HepG2 (cell line): ENCODE data around the gene IZUMO4. TPM values are rescaled to one million over a fixed set of nuclear protein-coding genes. Genes with fewer than 3 reads are reported as not detected.

Experiments used
- ATF1 ChIP-seq: IDR thresholded peaks from 2 replicates; pipeline ENCODE4 v1.6.1; 2016; ENCODE audit warnings: mild to moderate bottlenecking, control low read depth
- BRD4 ChIP-seq: sonication (generic); formaldehyde crosslinking; IDR thresholded peaks from 2 replicates; pipeline ENCODE4 v1.4.0; 2020; ENCODE audit warnings: missing genetic modification reagents
- HOXA5 ChIP-seq: sonication (generic); formaldehyde crosslinking; IDR thresholded peaks from 2 replicates; pipeline ENCODE4 v1.4.0; 2020; ENCODE audit warnings: missing genetic modification reagents
- NCOA2 ChIP-seq: sonication (generic); formaldehyde crosslinking; IDR thresholded peaks from 2 replicates; pipeline ENCODE4 v1.8.0; 2022; ENCODE audit warnings: inconsistent platforms
- NCOR1 ChIP-seq: fragments of 200-600 bp; sonication (generic); IDR thresholded peaks from 2 replicates; pipeline ENCODE4 v1.7.0; 2017; ENCODE audit warnings: antibody characterized with exemption, low read length, borderline replicate concordance
- RARG ChIP-seq: sonication (generic); formaldehyde crosslinking; IDR thresholded peaks from 2 replicates; pipeline ENCODE4 v1.4.0; 2020; ENCODE audit warnings: low read depth, mild to moderate bottlenecking, missing genetic modification reagents
- RBM39 ChIP-seq: fragments of 200-400 bp; formaldehyde crosslinking; IDR thresholded peaks from one replicate; pipeline ENCODE4 v1.6.1; 2018; ENCODE audit warnings: antibody characterized with exemption, mild to moderate bottlenecking, low read depth, low read length; ENCODE audit not compliant: poor library complexity, severe bottlenecking
- SETDB1 ChIP-seq: sonication (generic); formaldehyde crosslinking; IDR thresholded peaks from 2 replicates; pipeline ENCODE4 v1.5.1; 2020; ENCODE audit warnings: missing genetic modification reagents, mild to moderate bottlenecking, borderline replicate concordance
- SRSF9 ChIP-seq: fragments of 200-400 bp; formaldehyde crosslinking; IDR thresholded peaks from 2 replicates; pipeline ENCODE4 v1.6.1; 2018; ENCODE audit warnings: borderline replicate concordance, mild to moderate bottlenecking, low read depth, low read length; ENCODE audit not compliant: insufficient read depth, poor library complexity, severe bottlenecking
- TMF1 ChIP-seq: sonication (generic); formaldehyde crosslinking; IDR thresholded peaks from 2 replicates; pipeline ENCODE4 v1.8.1; 2022; ENCODE audit warnings: low read depth, missing genetic modification reagents
- ZMYM2 ChIP-seq: sonication (generic); formaldehyde crosslinking; IDR thresholded peaks from 2 replicates; pipeline ENCODE4 v1.8.0; 2022; ENCODE audit warnings: mild to moderate bottlenecking, missing genetic modification reagents
- ZNF367 ChIP-seq: sonication (generic); formaldehyde crosslinking; IDR thresholded peaks from 2 replicates; pipeline ENCODE4 v1.4.0; 2020; ENCODE audit warnings: missing genetic modification reagents, borderline replicate concordance
- ZNF431 ChIP-seq: sonication (generic); formaldehyde crosslinking; IDR thresholded peaks from 2 replicates; pipeline ENCODE4 v1.9.0; 2022; ENCODE audit warnings: missing genetic modification reagents, low read depth, mild to moderate bottlenecking, borderline replicate concordance
- ZNF484 ChIP-seq: sonication (generic); formaldehyde crosslinking; IDR thresholded peaks from 2 replicates; pipeline ENCODE4 v1.5.1; 2020; ENCODE audit warnings: mild to moderate bottlenecking, low read depth, missing genetic modification reagents, borderline replicate concordance
- ZNF556 ChIP-seq: sonication (generic); formaldehyde crosslinking; IDR thresholded peaks from 2 replicates; pipeline ENCODE4 v1.4.0; 2020; ENCODE audit warnings: mild to moderate bottlenecking, missing genetic modification reagents, borderline replicate concordance
- polyA plus RNA-seq, 8 experiments: library from polyadenylated mRNA; depleted of rRNA in 3 of 8; stranded (reverse) in 7 of 8; unstranded in 1 of 8; fragments of >200 nt; fragmentation: Illumina TruSeq in 4 of 8; extraction: Trizol in 4 of 8; gene quantifications; 2 replicates each; pipeline versions ENCODE4 v1.2.1 to v1.2.3, GENCODE V29; 2011 to 2016; ENCODE audit warnings: low read depth in 4 of 8, missing spikeins in 1 of 8, mixed read lengths in 1 of 8; ENCODE audit not compliant: insufficient read depth in 1 of 8
- total RNA-seq, 5 experiments: library from RNA; depleted of rRNA; stranded (reverse); fragments of >200 nt; fragmentation: Illumina TruSeq; extraction: Trizol; gene quantifications; 2 replicates each; pipeline ENCODE4 v1.2.3, GENCODE V29; 2016; ENCODE audit warnings: low read depth in 1 of 5
- TF ChIP-seq, protein P1 (sequence below): sonication (generic); formaldehyde crosslinking; IDR thresholded peaks from 2 replicates; pipeline ENCODE4 v1.5.1; 2020; ENCODE audit warnings: mild to moderate bottlenecking, missing genetic modification reagents, moderate library complexity
- TF ChIP-seq, protein P2 (sequence below): sonication (generic); formaldehyde crosslinking; conservative IDR thresholded peaks from 2 replicates; pipeline ENCODE4 v1.8.0; 2022; ENCODE audit warnings: low read depth, missing genetic modification reagents
- TF ChIP-seq, protein P3 (sequence below): sonication (generic); formaldehyde crosslinking; IDR thresholded peaks from 2 replicates; pipeline ENCODE4 v1.4.0; 2020; ENCODE audit warnings: missing genetic modification reagents
- TF ChIP-seq, protein P4 (sequence below): sonication (generic); formaldehyde crosslinking; IDR thresholded peaks from 2 replicates; pipeline ENCODE4 v1.5.1; 2020; ENCODE audit warnings: missing genetic modification reagents, mild to moderate bottlenecking, borderline replicate concordance

Gene IZUMO4
- total and polyA plus RNA-seq, 2 of the 13 experiments (the other 11 are each of a cell fraction or from before 2014, with no cell fraction given): 0.77 to 3.9 TPM

DNA sequence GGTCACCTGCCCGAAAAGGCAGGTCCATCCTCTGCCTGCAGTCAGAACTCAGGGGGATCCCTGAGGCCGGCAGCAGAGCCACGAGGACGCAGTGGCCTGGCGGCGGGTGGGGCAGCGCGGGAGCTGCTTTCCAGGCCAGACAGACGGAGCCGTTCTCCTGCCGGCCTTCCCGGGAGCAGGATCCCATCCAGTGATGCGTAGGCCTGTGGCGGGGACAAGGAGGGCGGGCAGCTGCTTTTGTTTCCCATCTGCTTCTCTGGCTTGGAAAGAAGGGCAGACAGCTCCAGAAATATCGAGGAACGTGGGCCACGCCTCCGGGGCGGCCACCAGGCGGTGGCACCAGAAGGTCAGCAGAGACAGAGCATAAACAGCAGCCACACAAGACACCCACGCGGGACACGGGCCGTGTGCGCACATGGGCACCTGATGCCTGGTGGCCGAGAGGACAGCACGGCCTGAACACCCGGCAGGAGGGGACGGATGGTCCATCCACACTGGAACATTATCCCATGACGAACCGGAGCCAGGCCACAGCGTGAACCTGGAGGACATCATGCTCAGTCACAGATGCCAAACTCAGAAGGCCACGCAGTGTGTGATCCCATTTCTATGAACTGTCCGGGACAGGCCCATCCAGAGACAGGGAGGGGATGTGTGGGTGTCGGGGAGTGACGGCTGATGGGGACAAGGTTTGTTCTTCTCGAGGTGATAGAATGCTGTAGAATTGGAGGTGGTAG is 31.8 kb upstream of the IZUMO4 start (continued):
- TF ChIP-seq, protein P1, sequence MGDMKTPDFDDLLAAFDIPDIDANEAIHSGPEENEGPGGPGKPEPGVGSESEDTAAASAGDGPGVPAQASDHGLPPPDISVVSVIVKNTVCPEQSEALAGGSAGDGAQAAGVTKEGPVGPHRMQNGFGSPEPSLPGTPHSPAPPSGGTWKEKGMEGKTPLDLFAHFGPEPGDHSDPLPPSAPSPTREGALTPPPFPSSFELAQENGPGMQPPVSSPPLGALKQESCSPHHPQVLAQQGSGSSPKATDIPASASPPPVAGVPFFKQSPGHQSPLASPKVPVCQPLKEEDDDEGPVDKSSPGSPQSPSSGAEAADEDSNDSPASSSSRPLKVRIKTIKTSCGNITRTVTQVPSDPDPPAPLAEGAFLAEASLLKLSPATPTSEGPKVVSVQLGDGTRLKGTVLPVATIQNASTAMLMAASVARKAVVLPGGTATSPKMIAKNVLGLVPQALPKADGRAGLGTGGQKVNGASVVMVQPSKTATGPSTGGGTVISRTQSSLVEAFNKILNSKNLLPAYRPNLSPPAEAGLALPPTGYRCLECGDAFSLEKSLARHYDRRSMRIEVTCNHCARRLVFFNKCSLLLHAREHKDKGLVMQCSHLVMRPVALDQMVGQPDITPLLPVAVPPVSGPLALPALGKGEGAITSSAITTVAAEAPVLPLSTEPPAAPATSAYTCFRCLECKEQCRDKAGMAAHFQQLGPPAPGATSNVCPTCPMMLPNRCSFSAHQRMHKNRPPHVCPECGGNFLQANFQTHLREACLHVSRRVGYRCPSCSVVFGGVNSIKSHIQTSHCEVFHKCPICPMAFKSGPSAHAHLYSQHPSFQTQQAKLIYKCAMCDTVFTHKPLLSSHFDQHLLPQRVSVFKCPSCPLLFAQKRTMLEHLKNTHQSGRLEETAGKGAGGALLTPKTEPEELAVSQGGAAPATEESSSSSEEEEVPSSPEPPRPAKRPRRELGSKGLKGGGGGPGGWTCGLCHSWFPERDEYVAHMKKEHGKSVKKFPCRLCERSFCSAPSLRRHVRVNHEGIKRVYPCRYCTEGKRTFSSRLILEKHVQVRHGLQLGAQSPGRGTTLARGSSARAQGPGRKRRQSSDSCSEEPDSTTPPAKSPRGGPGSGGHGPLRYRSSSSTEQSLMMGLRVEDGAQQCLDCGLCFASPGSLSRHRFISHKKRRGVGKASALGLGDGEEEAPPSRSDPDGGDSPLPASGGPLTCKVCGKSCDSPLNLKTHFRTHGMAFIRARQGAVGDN (CRISPR knock-in tag): peak; percentile 96
- TF ChIP-seq ZNF484 (CRISPR knock-in tag): no peak
- no peak for TF ChIP-seq ZNF556 (CRISPR knock-in tag)
- TF ChIP-seq SETDB1: no peak
- TF ChIP-seq ZMYM2 (CRISPR knock-in tag): no peak
- TF ChIP-seq, protein P2, sequence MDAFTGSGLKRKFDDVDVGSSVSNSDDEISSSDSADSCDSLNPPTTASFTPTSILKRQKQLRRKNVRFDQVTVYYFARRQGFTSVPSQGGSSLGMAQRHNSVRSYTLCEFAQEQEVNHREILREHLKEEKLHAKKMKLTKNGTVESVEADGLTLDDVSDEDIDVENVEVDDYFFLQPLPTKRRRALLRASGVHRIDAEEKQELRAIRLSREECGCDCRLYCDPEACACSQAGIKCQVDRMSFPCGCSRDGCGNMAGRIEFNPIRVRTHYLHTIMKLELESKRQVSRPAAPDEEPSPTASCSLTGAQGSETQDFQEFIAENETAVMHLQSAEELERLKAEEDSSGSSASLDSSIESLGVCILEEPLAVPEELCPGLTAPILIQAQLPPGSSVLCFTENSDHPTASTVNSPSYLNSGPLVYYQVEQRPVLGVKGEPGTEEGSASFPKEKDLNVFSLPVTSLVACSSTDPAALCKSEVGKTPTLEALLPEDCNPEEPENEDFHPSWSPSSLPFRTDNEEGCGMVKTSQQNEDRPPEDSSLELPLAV (CRISPR knock-in tag): no peak
- TF ChIP-seq ATF1 (CRISPR knock-in tag): no peak
- TF ChIP-seq ZNF431 (CRISPR knock-in tag): peak; percentile 78; the same call in 1 of the 2 replicates
- TF ChIP-seq, protein P3, sequence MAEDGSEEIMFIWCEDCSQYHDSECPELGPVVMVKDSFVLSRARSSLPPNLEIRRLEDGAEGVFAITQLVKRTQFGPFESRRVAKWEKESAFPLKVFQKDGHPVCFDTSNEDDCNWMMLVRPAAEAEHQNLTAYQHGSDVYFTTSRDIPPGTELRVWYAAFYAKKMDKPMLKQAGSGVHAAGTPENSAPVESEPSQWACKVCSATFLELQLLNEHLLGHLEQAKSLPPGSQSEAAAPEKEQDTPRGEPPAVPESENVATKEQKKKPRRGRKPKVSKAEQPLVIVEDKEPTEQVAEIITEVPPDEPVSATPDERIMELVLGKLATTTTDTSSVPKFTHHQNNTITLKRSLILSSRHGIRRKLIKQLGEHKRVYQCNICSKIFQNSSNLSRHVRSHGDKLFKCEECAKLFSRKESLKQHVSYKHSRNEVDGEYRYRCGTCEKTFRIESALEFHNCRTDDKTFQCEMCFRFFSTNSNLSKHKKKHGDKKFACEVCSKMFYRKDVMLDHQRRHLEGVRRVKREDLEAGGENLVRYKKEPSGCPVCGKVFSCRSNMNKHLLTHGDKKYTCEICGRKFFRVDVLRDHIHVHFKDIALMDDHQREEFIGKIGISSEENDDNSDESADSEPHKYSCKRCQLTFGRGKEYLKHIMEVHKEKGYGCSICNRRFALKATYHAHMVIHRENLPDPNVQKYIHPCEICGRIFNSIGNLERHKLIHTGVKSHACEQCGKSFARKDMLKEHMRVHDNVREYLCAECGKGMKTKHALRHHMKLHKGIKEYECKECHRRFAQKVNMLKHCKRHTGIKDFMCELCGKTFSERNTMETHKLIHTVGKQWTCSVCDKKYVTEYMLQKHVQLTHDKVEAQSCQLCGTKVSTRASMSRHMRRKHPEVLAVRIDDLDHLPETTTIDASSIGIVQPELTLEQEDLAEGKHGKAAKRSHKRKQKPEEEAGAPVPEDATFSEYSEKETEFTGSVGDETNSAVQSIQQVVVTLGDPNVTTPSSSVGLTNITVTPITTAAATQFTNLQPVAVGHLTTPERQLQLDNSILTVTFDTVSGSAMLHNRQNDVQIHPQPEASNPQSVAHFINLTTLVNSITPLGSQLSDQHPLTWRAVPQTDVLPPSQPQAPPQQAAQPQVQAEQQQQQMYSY (CRISPR knock-in tag): no peak; the same call in 1 of the 2 replicates
- no peak for TF ChIP-seq RBM39
- TF ChIP-seq HOXA5 (CRISPR knock-in tag): peak; percentile 12; the same call in 1 of the 2 replicates
- TF ChIP-seq, protein P4, sequence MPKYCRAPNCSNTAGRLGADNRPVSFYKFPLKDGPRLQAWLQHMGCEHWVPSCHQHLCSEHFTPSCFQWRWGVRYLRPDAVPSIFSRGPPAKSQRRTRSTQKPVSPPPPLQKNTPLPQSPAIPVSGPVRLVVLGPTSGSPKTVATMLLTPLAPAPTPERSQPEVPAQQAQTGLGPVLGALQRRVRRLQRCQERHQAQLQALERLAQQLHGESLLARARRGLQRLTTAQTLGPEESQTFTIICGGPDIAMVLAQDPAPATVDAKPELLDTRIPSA (CRISPR knock-in tag): no peak
- TF ChIP-seq NCOR1: no peak
- TF ChIP-seq SRSF9: no peak
- no peak for TF ChIP-seq RARG (CRISPR knock-in tag)
- no peak for TF ChIP-seq ZNF367 (CRISPR knock-in tag)
- no peak for TF ChIP-seq NCOA2 (CRISPR knock-in tag)
- TF ChIP-seq TMF1 (CRISPR knock-in tag): no peak
- TF ChIP-seq BRD4 (CRISPR knock-in tag): no peak
